Lower leg skin (tissue), 3 donors: ENCODE results near the gene CDR2.

ENCODE experiments used
- CTCF ChIP-seq, 3 donors: fragments of 450-650 bp; IDR thresholded peaks; one replicate each; pipeline ENCODE4 v1.5.1; 2016; ENCODE audit warnings: antibody characterized with exemption in 3 of 3, mild to moderate bottlenecking in 3 of 3, moderate library complexity in 2 of 3
- POLR2A ChIP-seq, 2 donors: fragments of 450-650 bp; IDR thresholded peaks; one replicate each; pipeline ENCODE4 v1.6.1; 2016 to 2017; ENCODE audit warnings: antibody characterized with exemption in 2 of 2, mild to moderate bottlenecking in 1 of 2, moderate library complexity in 1 of 2

- TF ChIP-seq CTCF (IDR thresholded peaks at IDR 0.05) (no peak), POLR2A (IDR thresholded peaks at IDR 0.05) (no peak)
These were observed 21.7 kb downstream of the CDR2 start for GRCh38 chr16:22352723-22353122.
